ENCODE measurements around the gene DCTPP1.

Gene DCTPP1

DNA sequence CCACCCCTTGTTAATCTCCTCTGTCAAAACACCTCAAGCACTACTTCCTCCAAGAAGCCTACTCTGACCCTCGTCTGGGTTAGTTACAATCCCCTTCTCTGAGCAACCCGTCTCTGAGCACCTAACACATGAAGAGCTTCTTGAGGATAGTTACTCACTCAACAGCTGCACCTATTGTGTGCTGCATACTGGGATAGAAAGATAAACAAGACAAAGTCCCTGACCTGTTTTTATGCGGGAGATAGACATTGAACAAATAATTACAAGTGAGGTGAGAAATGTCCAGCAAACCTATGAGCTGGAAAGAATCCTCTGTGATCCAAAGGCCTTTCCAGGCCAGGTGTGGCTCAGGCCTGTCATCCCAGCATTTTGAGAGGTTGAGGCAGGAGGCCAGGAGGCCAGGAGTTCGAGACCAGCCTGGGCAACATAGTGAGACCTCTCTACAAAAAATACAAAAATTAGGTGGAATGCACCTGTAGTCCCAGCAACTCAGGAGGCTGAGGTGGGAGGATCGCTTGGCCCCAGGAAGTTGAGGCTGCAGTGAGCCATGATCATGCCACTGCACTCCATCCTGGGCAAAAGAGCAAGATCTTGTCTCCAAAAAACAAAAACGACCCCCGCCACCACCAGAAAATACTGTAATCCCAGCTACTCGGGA lies 27.9 kb downstream of the DCTPP1 start (continued):
- TF ChIP-seq ZNF24 (tag by site-specific recombination; IDR thresholded peaks at IDR 0.05) = no peak
- TF ChIP-seq ZNF184 (tag by site-specific recombination; IDR thresholded peaks at IDR 0.05) = no peak
- no peak for TF ChIP-seq ZNF623 (tag by site-specific recombination; IDR thresholded peaks at IDR 0.05)
- TF ChIP-seq ZNF239 (tag by site-specific recombination; IDR thresholded peaks at IDR 0.05) = no peak

DNA sequence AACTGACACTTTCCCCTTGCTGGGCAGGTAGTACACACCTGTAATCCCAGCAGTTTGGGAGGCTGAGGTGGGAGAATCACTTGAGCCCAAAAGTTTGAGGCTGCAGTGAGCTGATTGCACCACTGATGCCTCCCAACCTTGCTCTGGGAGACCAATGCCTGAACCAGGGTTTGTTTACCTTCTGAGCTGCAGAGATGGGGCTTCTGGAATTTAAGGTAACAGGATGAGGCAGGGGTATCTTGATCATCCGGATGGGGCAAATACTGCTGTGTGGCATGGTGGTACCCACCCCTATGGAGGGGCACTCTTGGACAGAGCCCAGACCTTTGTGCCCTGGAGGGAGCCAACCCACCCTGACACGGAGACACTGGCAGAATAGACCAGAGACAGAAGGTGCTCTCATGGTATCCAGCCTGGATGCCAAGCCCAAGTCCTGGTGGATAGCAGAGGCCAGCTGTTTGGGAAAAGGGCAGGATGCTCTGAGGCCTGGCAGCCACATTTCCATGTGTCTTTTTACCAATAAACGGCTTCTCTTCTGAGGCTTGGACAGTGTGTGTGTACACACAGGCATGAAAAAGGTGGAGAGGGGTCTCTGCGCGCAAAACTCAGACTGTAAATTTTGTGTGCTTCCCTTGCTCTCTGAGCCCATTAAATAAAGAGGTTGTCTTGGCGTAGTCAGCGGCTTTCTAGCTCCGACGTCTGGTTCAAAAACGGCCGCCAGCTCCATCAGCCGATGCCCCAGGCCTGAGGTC lies 30.2 kb downstream of the DCTPP1 start:
- POLR2A ChIA-PET = interaction anchor here (0.5 to 3.8 kb wide), 10 partner anchors 9 to 334 kb away, joined by 3 to 20 read pairs (median 4); partner anchors contain the start of genes ALDOA, CD2BP2, TBC1D10B and ZNF689
- peak overlapping the region; percentile 95 for H3K27ac ChIP-seq (ENCODE audit: extremely low read depth, low read depth, low read length)
- H3K36me3 ChIP-seq (ENCODE audit: control insufficient read depth in 2 of 2, insufficient read depth in 1 of 2, low read length in 2 of 2) = peaks cover 0 to 27% of the 10 kb centered on the region in 2 experiments; a peak in 2 of 3 replicates
- peaks cover 13% of the 10 kb centered on the region for H3K4me1 ChIP-seq (ENCODE audit: control insufficient read depth, insufficient read depth, low read length)
- peak overlapping the region; percentile 52 for H3K4me3 ChIP-seq (ENCODE audit: low read depth, low read length)
- CTCF ChIA-PET = interaction anchor here (0.7 to 1.2 kb wide), 5 partner anchors 10 to 127 kb away, joined by 3 to 4 read pairs (median 4); partner anchors contain the start of gene TBC1D10B
- H3K9me3 ChIP-seq (ENCODE audit: control insufficient read depth, insufficient read depth, low read depth, low read length) = no peaks in the 10 kb centered on the region
- TF ChIP-seq KLF8 (tag by site-specific recombination; IDR thresholded peaks at IDR 0.05) = no peak
- no peak for TF ChIP-seq PRDM1 (tag by site-specific recombination; IDR thresholded peaks at IDR 0.05)
- no peak for TF ChIP-seq EGR2 (tag by site-specific recombination; IDR thresholded peaks at IDR 0.05; ENCODE audit: low read depth)
- TF ChIP-seq, protein P1, sequence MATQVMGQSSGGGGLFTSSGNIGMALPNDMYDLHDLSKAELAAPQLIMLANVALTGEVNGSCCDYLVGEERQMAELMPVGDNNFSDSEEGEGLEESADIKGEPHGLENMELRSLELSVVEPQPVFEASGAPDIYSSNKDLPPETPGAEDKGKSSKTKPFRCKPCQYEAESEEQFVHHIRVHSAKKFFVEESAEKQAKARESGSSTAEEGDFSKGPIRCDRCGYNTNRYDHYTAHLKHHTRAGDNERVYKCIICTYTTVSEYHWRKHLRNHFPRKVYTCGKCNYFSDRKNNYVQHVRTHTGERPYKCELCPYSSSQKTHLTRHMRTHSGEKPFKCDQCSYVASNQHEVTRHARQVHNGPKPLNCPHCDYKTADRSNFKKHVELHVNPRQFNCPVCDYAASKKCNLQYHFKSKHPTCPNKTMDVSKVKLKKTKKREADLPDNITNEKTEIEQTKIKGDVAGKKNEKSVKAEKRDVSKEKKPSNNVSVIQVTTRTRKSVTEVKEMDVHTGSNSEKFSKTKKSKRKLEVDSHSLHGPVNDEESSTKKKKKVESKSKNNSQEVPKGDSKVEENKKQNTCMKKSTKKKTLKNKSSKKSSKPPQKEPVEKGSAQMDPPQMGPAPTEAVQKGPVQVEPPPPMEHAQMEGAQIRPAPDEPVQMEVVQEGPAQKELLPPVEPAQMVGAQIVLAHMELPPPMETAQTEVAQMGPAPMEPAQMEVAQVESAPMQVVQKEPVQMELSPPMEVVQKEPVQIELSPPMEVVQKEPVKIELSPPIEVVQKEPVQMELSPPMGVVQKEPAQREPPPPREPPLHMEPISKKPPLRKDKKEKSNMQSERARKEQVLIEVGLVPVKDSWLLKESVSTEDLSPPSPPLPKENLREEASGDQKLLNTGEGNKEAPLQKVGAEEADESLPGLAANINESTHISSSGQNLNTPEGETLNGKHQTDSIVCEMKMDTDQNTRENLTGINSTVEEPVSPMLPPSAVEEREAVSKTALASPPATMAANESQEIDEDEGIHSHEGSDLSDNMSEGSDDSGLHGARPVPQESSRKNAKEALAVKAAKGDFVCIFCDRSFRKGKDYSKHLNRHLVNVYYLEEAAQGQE (tag by site-specific recombination; IDR thresholded peaks at IDR 0.05) = 0 out of 2 replicates have a peak, but pooled peaks have one; percentile 20
- no peak for TF ChIP-seq ZNF544 (tag by site-specific recombination; IDR thresholded peaks at IDR 0.05)
- TF ChIP-seq ZNF174 (tag by site-specific recombination; IDR thresholded peaks at IDR 0.05) = no peak
- TF ChIP-seq ZFP37 (tag by site-specific recombination; IDR thresholded peaks at IDR 0.05) = no peak
- no peak for TF ChIP-seq ZNF140 (tag by site-specific recombination; IDR thresholded peaks at IDR 0.05)
- no peak for TF ChIP-seq ZNF777 (tag by site-specific recombination; IDR thresholded peaks at IDR 0.05; ENCODE audit: borderline replicate concordance)
- no peak for TF ChIP-seq ZNF830 (tag by site-specific recombination; IDR thresholded peaks at IDR 0.05; ENCODE audit: low read depth)
- no peak for TF ChIP-seq ZNF76 (tag by site-specific recombination; IDR thresholded peaks at IDR 0.05; ENCODE audit: borderline replicate concordance, low read depth)
- no peak for TF ChIP-seq ZNF707 (tag by site-specific recombination; IDR thresholded peaks at IDR 0.05)
- no peak for TF ChIP-seq ZFP69B (tag by site-specific recombination; IDR thresholded peaks at IDR 0.05)
- no peak for TF ChIP-seq PRDM6 (tag by site-specific recombination; IDR thresholded peaks at IDR 0.05)
- TF ChIP-seq, protein P2, sequence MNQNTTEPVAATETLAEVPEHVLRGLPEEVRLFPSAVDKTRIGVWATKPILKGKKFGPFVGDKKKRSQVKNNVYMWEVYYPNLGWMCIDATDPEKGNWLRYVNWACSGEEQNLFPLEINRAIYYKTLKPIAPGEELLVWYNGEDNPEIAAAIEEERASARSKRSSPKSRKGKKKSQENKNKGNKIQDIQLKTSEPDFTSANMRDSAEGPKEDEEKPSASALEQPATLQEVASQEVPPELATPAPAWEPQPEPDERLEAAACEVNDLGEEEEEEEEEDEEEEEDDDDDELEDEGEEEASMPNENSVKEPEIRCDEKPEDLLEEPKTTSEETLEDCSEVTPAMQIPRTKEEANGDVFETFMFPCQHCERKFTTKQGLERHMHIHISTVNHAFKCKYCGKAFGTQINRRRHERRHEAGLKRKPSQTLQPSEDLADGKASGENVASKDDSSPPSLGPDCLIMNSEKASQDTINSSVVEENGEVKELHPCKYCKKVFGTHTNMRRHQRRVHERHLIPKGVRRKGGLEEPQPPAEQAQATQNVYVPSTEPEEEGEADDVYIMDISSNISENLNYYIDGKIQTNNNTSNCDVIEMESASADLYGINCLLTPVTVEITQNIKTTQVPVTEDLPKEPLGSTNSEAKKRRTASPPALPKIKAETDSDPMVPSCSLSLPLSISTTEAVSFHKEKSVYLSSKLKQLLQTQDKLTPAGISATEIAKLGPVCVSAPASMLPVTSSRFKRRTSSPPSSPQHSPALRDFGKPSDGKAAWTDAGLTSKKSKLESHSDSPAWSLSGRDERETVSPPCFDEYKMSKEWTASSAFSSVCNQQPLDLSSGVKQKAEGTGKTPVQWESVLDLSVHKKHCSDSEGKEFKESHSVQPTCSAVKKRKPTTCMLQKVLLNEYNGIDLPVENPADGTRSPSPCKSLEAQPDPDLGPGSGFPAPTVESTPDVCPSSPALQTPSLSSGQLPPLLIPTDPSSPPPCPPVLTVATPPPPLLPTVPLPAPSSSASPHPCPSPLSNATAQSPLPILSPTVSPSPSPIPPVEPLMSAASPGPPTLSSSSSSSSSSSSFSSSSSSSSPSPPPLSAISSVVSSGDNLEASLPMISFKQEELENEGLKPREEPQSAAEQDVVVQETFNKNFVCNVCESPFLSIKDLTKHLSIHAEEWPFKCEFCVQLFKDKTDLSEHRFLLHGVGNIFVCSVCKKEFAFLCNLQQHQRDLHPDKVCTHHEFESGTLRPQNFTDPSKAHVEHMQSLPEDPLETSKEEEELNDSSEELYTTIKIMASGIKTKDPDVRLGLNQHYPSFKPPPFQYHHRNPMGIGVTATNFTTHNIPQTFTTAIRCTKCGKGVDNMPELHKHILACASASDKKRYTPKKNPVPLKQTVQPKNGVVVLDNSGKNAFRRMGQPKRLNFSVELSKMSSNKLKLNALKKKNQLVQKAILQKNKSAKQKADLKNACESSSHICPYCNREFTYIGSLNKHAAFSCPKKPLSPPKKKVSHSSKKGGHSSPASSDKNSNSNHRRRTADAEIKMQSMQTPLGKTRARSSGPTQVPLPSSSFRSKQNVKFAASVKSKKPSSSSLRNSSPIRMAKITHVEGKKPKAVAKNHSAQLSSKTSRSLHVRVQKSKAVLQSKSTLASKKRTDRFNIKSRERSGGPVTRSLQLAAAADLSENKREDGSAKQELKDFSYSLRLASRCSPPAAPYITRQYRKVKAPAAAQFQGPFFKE (tag by site-specific recombination; IDR thresholded peaks at IDR 0.05; ENCODE audit: borderline replicate concordance) = no peak
- TF ChIP-seq ZBTB48 (tag by site-specific recombination; IDR thresholded peaks at IDR 0.05) = peak; percentile 91
- TF ChIP-seq ZNF350 (tag by site-specific recombination; IDR thresholded peaks at IDR 0.05) = no peak
- no peak for TF ChIP-seq TCF7L2 (IDR thresholded peaks at IDR 0.05; ENCODE audit: borderline replicate concordance, low read depth, low read length)
- no peak for TF ChIP-seq ZNF433 (tag by site-specific recombination; IDR thresholded peaks at IDR 0.05; ENCODE audit: low read depth)
- no peak for TF ChIP-seq ZNF274 (IDR thresholded peaks at IDR 0.05; ENCODE audit: low read length)
- TF ChIP-seq ZNF274 (tag by site-specific recombination; IDR thresholded peaks at IDR 0.05; ENCODE audit: borderline replicate concordance) = no peak
